DMS79 treated with DMSO at 0.1 percent for 48 hours (cell line): Measurements from ENCODE around the gene STEEP1.
"Not testable (repeated sequence)": the region's sequence is repeated elsewhere in the genome, so short reads cannot be mapped to it uniquely, and the experiment has no call there.

ENCODE experiments used
- DNase-seq: peaks from one replicate; lab custom pipeline; 2025; lab: John Stamatoyannopoulos, UW

STEEP1 gene

GRCh38 chrX:119529345-119530276 lies 35.6 kb downstream of the STEEP1 start:
- no peak for DNase-seq

DNA sequence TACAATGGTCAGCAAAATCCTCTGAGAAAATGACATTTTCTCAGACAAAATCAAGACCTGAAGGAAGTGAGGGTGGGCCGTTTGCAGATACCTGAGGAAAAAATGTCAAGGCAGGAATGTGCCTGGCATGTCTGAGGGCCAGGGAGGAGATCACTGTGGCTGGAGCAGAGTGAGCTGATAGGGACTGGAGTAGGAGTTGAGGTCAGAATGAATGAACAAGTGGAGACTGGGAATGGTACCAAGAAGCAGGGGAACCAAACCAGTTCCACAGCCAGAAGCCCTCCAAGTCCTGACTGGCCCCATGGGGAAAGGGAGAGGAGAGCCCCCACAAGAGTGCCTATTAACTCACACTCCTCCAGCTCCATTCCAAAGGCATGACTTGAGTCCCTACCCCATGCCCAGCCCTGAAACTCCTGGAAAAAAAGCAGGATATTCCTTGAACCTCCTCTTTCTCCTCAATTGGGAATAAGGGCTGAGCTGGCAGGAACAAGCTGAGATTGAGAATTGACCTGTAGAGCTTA lies 41.5 kb downstream of the STEEP1 start:
- no peak for DNase-seq

GRCh38 chrX:119521246-119521645 lies 44.0 kb downstream of the STEEP1 start:
- DNase-seq = no peak

GRCh38 chrX:119518371-119518770 lies 46.8 kb downstream of the STEEP1 start:
- DNase-seq = no peak

DNA sequence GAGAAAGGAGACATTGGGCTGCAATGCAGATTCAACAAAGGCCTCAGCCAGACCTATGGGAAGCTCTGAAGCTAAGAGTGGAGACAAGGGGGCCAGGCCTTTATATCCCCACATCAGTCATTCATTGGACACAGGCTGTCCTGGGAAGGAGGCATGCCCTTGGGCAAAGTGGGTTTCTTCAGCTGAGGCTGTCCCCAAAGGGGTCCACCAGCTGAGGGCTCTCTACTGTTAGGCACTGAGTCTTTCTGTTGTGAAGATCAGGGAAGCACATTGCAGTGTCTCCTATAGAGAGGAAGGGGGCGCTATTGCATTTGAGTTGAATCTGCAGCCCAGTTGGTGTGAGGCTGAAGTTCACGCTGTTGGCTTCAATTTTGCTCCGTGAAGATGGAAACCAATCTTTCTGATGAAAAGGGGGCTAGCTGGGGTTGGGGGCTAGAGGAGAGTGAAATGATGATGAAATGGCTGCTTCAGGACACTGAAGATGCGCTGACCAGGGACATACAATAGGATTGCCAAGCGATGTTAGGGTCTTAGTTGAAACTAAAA lies 49.0 kb downstream of the STEEP1 start:
- DNase-seq = peak; percentile 55

GRCh38 chrX:119512146-119512800 lies 52.9 kb downstream of the STEEP1 start:
- DNase-seq = peak; percentile 49

GRCh38 chrX:119507206-119507605 lies 58.0 kb downstream of the STEEP1 start:
- no peak for DNase-seq

- DNase-seq = no peak
Observed at GRCh38 chrX:119505945-119506344, 59.3 kb downstream of the STEEP1 start.

GRCh38 chrX:119505145-119505544 lies 60.1 kb downstream of the STEEP1 start:
- DNase-seq = not testable (repeated sequence)

DNA sequence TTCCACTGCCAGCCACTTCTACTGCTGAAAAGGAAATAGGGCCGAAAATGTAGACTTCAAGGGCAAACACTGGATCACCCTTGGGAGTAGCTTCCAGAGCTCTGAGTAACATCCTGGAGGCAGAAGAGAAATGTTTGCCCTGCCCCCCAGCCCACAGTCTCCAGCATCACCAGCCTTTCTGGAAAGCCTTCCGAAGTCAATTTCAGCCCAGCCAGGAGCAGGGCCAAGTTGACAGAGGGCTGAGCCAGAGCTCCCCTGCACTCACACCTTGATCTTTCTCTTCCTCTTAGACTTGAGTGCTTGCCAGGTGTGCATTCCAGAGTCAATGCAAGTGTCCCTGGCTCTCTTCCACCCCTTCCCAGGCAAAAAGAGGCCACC lies 61.7 kb downstream of the STEEP1 start:
- peak; percentile 30 for DNase-seq

DNA sequence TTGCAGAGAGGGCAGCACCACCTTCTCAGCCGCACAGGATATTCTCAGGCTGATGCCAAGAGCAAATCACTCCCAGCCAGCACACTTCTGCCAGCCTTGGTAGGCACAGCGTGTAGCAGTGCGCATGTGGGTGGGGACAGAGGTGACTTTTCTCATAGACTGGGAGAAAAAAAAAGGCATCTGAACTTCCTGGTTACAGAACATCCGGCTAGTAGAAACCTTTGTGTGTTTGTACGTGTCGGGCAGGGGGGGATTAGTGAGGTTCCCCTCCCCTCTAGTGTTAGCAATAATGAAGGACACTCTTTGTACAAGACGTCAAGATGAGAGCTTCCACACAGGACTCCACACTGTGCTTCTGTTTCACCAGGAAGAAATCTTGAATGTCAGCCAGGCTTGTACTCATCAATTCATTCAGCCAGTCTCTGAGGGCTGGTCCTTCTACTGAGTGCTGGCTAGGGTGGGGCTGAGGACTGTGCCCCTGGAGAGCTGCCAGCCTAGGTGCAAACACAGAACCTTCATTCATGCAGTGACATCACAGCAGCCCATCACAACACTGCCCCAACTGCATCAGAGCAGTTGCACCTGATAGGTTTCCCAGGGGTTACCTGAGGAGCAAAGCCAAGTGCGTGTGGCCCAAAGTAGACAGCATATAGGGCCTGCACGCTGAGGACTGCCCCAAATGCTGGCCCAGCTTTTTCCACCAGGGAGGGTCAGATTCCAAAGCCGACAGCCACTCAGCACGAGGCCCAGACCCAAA lies 62.3 kb downstream of the STEEP1 start:
- peak; percentile 87 for DNase-seq

- no peak for DNase-seq
Observed at GRCh38 chrX:119501511-119502148, 63.6 kb downstream of the STEEP1 start.

DNA sequence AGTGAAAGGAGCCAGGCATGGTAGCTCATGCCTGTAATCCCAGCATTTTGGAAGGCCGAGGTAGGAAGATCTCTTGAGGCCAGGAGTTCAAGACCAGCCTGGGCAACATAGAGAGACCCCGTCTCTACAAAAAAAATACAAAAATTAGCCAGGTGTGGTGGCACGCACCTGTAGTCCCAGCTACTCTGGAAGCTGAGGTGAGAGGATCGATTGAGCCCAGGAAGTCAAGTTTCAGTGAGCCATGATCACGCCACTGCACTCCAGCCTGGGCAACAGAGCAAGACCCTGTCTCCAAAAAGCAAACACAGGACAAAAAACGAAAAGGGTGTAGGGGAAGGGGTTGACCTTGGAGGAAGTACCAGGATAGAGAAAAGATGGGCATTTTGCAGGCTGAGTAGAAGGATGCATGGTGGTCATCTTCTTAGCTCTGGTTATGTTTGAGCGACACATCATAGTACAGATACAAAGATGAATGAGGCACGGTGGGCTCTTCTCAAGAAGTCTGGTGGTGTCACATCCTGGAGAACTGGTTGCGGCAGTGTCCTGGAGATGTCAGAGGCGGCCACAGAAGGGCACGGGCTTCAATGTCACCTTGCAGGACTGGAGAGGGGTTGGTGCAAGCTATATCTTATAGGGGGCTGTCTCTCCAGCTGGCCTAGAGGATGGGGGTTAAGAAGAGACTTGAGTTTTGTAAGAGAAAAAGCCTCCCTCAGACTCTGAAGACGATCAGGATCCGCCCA lies 65.0 kb downstream of the STEEP1 start:
- no peak for DNase-seq

DNA sequence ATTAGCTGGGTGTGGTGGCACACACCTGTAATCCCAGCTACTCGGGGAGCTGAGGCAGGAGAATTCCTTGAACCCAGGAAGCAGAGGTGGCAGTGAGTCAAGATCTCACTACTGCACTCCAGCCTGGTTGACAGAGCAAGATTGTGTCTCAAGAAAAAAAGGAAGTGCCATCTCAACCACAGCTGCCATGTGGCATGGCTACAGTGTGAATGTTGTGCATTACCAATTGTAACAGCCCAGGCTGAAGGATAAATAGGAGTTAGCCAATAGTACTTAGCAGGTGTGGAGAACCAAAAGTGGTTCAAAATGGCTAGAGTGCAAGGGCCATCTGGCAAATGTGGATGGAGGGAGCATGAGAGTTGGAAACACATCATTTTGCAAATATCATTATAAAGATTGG lies 68.0 kb downstream of the STEEP1 start:
- no peak for DNase-seq

- no peak for DNase-seq
Observed at GRCh38 chrX:119495734-119496726, 69.2 kb downstream of the STEEP1 start.

DNA sequence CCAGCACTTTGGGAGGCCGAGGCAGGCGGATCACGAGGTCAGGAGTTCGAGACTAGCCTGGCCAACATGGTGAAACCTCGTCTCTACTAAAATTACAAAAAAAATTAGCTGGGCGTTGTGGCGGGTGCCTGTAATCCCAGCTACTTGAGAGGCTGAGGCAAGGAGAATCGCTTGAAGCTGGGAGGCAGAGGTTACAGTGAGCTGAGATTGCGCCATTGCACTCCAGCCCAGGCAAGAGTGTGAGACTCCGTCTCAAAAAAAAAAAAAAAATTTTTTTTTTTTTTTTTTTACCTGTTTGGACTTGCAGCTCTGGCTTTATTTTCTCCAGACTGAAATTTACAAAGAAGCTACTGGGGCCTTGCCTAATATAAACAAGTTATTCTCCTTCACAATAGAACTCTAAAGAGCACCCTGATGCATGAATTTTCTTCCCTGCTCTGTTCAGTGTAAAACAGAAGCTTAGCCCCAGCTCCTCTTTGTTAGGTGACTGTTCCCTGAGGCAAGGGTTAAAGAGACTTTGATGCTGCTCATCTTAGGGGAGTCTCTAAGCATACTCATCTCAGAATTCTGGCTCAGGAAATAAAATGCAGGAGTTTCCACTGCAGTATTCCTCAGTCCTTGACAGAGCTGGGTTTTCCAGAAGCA lies 71.2 kb downstream of the STEEP1 start:
- not testable (repeated sequence) for DNase-seq

GRCh38 chrX:119492463-119492862 lies 72.7 kb downstream of the STEEP1 start:
- no peak for DNase-seq

DNA sequence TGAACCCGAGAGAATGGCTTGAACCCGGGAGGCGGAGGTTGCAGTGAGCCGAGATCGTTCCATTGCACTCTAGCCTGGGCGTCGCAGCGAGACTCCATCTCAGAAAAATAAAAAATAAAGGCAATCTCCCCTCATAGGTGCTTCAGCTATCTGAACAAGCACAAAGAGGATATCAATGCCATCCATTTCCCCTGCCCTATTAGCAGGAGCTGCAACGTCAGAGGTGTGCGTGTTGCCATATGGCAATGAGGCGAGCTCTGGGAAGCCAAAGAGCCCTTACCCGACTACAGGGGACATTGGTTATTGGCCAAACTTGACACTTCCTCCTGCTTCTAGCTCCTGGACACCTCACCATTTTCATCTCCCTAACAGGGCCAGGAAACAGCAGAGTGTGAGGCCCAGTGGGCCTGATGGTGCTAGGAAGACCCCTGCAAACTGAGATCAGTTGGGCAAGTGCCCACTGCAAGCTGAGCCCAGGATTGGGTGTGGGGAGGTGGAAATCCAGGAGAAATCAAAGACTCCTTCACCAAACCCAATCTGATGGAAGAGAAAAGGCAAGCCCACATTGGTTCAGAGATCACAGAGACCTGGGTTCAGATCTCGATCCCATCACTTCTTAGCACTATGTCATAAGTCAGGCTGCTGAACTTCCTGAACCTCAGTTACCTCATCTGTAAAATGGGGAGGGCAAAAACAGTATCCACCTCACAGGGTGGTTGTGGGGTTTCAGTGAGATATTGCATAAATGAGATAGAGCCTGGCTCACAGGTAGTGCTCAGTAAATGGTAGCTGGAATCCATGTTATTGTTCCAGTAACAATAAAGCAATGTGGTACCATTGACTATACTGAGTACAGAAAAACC lies 75.8 kb downstream of the STEEP1 start:
- DNase-seq = no peak
